ENCODE measurements around the gene RNF2.

DNA sequence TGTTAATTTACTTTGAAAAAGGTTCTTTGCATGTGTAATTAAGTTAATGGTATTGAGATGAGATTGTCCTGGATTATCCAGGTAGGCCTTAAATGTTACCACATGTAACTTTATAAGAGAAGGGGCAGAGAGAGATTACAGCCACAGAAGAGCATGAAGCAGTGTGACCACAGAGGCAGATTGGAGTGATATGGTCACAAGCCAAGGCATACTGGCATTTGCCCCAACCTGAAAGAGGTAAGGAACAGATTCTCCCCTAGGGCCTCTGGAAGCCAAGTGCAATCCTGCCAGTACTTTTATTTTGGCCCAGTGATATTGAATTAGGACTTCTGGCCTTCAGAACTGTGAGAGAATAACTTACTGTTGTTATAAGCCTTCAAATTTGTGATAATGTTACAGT lies 23.0 kb downstream of the RNF2 start:
- TF ChIP-seq PAX8 (IDR thresholded peaks at IDR 0.05): no peak
- TF ChIP-seq, protein P1, sequence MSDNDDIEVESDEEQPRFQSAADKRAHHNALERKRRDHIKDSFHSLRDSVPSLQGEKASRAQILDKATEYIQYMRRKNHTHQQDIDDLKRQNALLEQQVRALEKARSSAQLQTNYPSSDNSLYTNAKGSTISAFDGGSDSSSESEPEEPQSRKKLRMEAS (IDR thresholded peaks at IDR 0.05; ENCODE audit: low read depth, low read length): no peak
- no peak for TF ChIP-seq MEF2A (IDR thresholded peaks at IDR 0.05; ENCODE audit: insufficient read depth, low read depth, low read length)

All from GM12878 (cell line).